Activated CD4-positive, alpha-beta memory T cell treated with anti-CD3 and anti-CD28 coated beads for 36 hours (primary cell): Measurements from ENCODE around the gene MPC2. TPM values are rescaled to one million over a fixed set of nuclear protein-coding genes. Genes with fewer than 3 reads are reported as not detected.

Source experiments
- CTCF ChIA-PET: fragments of 350-600 bp; sonication (Branson Sonifier 250); formaldehyde crosslinking; loops from one replicate; lab custom pipeline; 2021; ENCODE audit warnings: antibody characterized with exemption, inconsistent platforms; lab: Charles Lee
- POLR2A ChIA-PET: fragments of 350-600 bp; sonication (Branson Sonifier 250); formaldehyde crosslinking; loops from one replicate; lab custom pipeline; 2021; ENCODE audit warnings: antibody characterized with exemption; lab: Charles Lee
- DNase-seq: peaks from one replicate; pipeline ENCODE4 v3.0.0-alpha.2; 2020
- H3K27ac Mint-ChIP-seq: one replicate; pipeline ENCODE4 v1.8.0; 2021; ENCODE audit warnings: mixed read lengths
- H3K27me3 Mint-ChIP-seq: one replicate; pipeline ENCODE4 v1.8.0; 2021; ENCODE audit warnings: mixed read lengths
- H3K36me3 Mint-ChIP-seq: one replicate; pipeline ENCODE4 v1.8.0; 2021; ENCODE audit warnings: mixed read lengths
- H3K4me1 Mint-ChIP-seq: one replicate; pipeline ENCODE4 v1.8.0; 2021; ENCODE audit warnings: low read depth, mixed read lengths
- H3K4me3 Mint-ChIP-seq: one replicate; pipeline ENCODE4 v1.8.0; 2021; ENCODE audit warnings: mild to moderate bottlenecking, mixed read lengths
- H3K9me3 Mint-ChIP-seq: one replicate; pipeline ENCODE4 v1.8.0; 2021; ENCODE audit warnings: mixed read lengths
- intact Hi-C: fragments of 100-400 bp; cut with micrococcal nuclease; formaldehyde crosslinking; loops from one replicate; pipeline ENCODE4 v1.15.1; 2023
- total RNA-seq, 2 experiments: library from RNA; stranded (reverse); gene quantifications; one replicate each; pipeline ENCODE4 v1.2.3, GENCODE V29; 2021

MPC2 gene
- total RNA-seq, 2 experiments from 2014 or later: 68.4 to 71.3 TPM

DNA sequence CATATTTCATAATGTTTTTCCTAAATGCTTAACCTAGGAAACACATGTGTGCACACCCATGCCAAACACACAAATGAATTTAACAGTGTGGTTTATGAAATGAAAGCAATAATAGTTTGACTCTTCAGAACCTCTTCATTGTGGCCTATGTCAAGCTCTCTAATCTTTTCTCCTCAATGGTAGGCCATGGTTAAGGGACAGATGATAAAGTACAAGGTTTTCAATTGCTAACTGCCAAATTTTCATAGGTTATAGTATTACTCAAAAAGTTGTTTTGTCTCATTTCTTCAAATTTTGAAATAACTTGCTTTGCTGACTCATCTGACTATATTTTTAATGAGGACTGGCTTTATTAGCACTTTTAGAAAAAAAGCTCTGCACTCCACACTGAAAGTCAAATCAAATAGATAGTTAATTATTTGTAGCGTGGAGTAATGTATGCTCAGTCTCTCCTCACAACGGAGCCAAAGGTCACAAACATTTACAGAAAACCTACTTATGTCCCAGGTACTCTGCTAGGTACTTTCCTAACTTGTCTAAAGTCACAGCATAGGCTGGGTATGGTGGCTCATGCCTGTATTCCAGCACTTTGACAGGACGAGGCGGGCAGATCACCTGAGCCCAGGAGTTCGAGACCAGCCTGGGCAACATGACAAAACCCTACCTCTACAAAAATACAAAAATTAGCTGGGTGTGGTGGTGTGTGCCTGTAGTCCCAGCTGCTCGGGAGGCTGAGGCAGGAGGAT is 19.9 kb downstream of the MPC2 start:
- ChIA-PET POLR2A (interaction anchor here (1.0 kb wide), 1 partner anchor 19 kb away, joined by 3 read pairs; no protein-coding TSS in a partner anchor), CTCF (interaction anchor here (0.6 to 1.0 kb wide), 2 partner anchors 20 to 165 kb away, joined by 5 to 6 read pairs; no protein-coding TSS in a partner anchor)
- Mint-ChIP-seq H3K4me3 (no peak overlapping the region), H3K27ac (no peak overlapping the region), H3K4me1 (peaks cover 1% of the 10 kb centered on the region), H3K36me3 (peaks cover 7% of the 10 kb centered on the region), H3K27me3 (no peaks in the 10 kb centered on the region), H3K9me3 (no peaks in the 10 kb centered on the region)
- no peak for DNase-seq
- intact Hi-C loops: no loop called here

- Mint-ChIP-seq H3K27me3 (no peaks in the 10 kb centered on the region), H3K36me3 (peaks cover 7% of the 10 kb centered on the region), H3K4me3 (no peak overlapping the region), H3K9me3 (no peaks in the 10 kb centered on the region), H3K27ac (no peak overlapping the region), H3K4me1 (no peaks in the 10 kb centered on the region)
- intact Hi-C loops: no loop called here
- ChIA-PET CTCF (interaction anchor here (0.9 kb wide), 1 partner anchor 167 kb away, joined by 3 read pairs; no protein-coding TSS in a partner anchor), POLR2A (no interaction called here)
- DNase-seq: no peak
These were observed 21.3 kb downstream of the MPC2 start for GRCh38 chr1:167915569-167915968.

DNA sequence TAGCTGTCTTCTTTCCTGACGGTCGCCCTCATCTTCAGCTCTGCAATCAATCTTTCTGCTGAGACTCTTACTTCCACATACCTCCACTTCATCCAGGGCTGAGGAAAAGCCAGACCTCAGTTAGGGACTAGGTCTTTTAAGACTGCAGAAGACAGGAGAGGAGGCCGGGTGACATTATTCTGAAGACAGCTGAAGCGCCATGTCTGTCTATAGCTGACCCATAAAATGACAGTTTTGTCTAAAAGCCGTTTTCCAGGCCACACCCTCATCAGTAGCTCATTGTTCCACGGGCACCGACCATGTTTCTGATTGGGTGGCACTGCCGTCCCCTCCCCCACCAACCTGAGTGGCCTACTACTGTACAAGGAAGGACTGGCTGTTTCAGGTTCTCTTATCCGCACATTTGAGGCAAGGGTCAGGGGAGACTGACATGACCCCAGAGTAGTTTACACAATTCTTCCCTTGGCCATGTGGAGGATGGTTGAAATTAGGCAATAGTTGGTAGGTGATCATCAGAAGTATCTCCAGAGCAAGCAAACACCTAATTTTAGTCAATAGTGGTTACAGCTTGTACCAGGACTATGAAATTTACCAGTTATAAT is 22.9 kb downstream of the MPC2 start, which contains the start of gene ADCY10:
Gene ADCY10 (minus strand): TSS at position 240 of the 602 bp plus-strand sequence. CDS start 8,994 bp downstream, outside the sequence.
- DNase-seq: no peak
- Mint-ChIP-seq H3K27me3 (no peaks in the 10 kb centered on the region), H3K4me1 (no peaks in the 10 kb centered on the region), H3K27ac (no peak within 1 kb of the TSS), H3K4me3 (no peak within 1 kb of the TSS), H3K36me3 (peaks cover 7% of the 10 kb centered on the region), H3K9me3 (peaks cover 10% of the 10 kb centered on the region)
- intact Hi-C loops: no loop called here
- POLR2A ChIA-PET: no interaction called here
- CTCF ChIA-PET: no interaction called here

GRCh38 chr1:167912294-167912693 is 24.6 kb downstream of the MPC2 start:
- DNase-seq: no peak
- no peaks in the 10 kb centered on the region for H3K27me3 Mint-ChIP-seq
- intact Hi-C loops: no loop called here
- no peak overlapping the region for H3K4me3 Mint-ChIP-seq
- CTCF ChIA-PET: no interaction called here
- H3K36me3 Mint-ChIP-seq: peaks cover 6% of the 10 kb centered on the region
- no peaks in the 10 kb centered on the region for H3K4me1 Mint-ChIP-seq
- POLR2A ChIA-PET: no interaction called here
- no peak overlapping the region for H3K27ac Mint-ChIP-seq
- H3K9me3 Mint-ChIP-seq: peaks cover 10% of the 10 kb centered on the region

DNA sequence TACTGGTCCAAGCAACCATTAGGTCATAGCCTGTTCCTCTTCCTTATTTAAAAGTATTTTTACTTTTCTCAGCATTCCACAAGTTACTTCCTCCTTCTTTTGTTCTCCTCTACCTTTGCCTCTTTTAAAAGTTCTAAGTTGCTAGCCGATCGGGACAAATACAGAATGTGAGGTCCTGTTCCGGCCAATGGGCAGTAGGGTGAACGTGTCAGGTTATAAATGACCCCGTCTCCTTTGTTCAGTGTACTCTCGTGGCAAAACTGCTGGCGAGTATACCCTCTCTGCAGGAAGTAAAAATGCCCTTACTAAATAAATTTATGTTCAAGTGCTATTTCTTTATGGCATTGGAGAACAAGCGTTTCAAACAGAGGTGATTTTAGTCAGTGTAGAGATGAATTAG is 25.5 kb downstream of the MPC2 start:
- peaks cover 10% of the 10 kb centered on the region for H3K9me3 Mint-ChIP-seq
- no peaks in the 10 kb centered on the region for H3K36me3 Mint-ChIP-seq
- H3K27me3 Mint-ChIP-seq: no peaks in the 10 kb centered on the region
- intact Hi-C loops: no loop called here
- ChIA-PET POLR2A (no interaction called here), CTCF (no interaction called here)
- DNase-seq: no peak
- H3K27ac Mint-ChIP-seq: no peak overlapping the region
- no peaks in the 10 kb centered on the region for H3K4me1 Mint-ChIP-seq
- no peak overlapping the region for H3K4me3 Mint-ChIP-seq

DNA sequence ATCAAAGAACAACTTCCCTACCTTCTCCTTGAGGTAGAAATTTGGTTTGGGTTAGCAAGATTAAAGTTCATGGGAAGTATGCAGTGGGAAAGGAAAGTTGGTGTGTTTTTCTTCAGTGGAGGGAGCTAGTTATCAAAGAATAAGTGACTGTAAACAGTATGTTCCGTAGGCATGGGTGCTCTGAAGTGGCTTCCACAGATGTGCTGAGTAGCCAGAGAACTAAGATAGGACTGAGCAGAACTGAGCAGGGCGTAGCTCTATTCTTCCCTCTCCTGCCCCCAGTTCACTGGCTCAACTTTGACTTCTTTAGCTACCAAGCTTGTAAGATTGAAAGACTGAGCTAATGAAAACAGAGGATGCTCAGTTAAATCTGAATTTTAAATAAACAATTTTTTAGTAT is 26.3 kb downstream of the MPC2 start:
- H3K27me3 Mint-ChIP-seq: no peaks in the 10 kb centered on the region
- no peak overlapping the region for H3K27ac Mint-ChIP-seq
- CTCF ChIA-PET: interaction anchor here (0.8 to 1.0 kb wide), 2 partner anchors 172 to 173 kb away, joined by 3 read pairs; no protein-coding TSS in a partner anchor
- no peak overlapping the region for H3K4me3 Mint-ChIP-seq
- H3K36me3 Mint-ChIP-seq: no peaks in the 10 kb centered on the region
- POLR2A ChIA-PET: no interaction called here
- H3K4me1 Mint-ChIP-seq: no peaks in the 10 kb centered on the region
- DNase-seq: no peak
- H3K9me3 Mint-ChIP-seq: peaks cover 10% of the 10 kb centered on the region
- intact Hi-C loops: no loop called here

GRCh38 chr1:167909691-167910180 is 27.1 kb downstream of the MPC2 start:
- H3K4me1 Mint-ChIP-seq: no peaks in the 10 kb centered on the region
- no peak overlapping the region for H3K27ac Mint-ChIP-seq
- no peaks in the 10 kb centered on the region for H3K36me3 Mint-ChIP-seq
- no peak overlapping the region for H3K4me3 Mint-ChIP-seq
- no peak for DNase-seq
- intact Hi-C loops: no loop called here
- CTCF ChIA-PET: interaction anchor here (1.0 kb wide), 1 partner anchor 174 kb away, joined by 3 read pairs; no protein-coding TSS in a partner anchor
- POLR2A ChIA-PET: no interaction called here
- H3K27me3 Mint-ChIP-seq: peaks cover 2% of the 10 kb centered on the region
- peaks cover 10% of the 10 kb centered on the region for H3K9me3 Mint-ChIP-seq

DNA sequence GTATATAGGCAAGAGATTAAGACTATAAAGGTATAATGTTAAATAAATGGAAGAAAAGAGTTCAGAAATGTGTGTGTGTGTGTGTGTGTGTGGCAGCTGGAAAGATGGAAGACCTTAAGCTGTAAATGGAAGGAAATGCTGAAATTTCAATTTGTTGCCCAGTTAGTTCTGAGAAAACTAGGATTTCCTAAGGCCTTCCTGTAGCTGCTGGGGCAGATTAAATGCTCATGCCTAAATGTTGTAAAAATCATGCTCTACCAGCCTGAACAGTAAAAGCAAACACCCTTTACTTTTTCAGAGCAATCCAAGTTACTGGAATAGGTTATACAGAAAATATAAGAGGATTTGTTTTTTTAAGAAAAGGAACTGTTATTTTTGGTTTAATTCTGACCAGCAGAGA is 31.2 kb downstream of the MPC2 start:
- no peak overlapping the region for H3K27ac Mint-ChIP-seq
- DNase-seq: no peak

DNA sequence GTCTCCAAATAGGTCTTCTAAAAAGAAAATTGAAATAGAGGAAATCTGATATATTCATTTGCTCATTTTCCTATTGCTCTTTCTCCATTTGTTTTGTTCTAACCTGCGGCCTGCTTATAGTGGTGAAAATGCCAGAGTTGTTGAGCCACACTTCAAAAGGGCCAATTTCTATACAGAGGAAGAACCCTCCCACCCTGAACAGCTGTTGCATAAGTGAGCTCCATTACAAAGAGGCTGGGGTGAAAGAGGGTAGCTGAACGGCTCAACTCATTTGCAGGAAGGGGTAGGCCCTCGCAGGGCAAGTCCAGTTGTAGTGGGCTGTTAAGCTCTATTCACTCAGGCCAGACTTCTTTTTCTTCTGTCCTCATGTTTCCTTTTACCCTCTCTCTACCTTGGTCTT is 31.7 kb downstream of the MPC2 start:
- ChIA-PET POLR2A (interaction anchor here (0.6 kb wide), 1 partner anchor 30 kb away, joined by 3 read pairs; no protein-coding TSS in a partner anchor), CTCF (interaction anchor here (1.5 kb wide), 1 partner anchor 177 kb away, joined by 5 read pairs; no protein-coding TSS in a partner anchor)
- no peaks in the 10 kb centered on the region for H3K36me3 Mint-ChIP-seq
- no peaks in the 10 kb centered on the region for H3K4me1 Mint-ChIP-seq
- no peak for DNase-seq
- H3K27ac Mint-ChIP-seq: no peak overlapping the region
- peaks cover 8% of the 10 kb centered on the region for H3K9me3 Mint-ChIP-seq
- peaks cover 2% of the 10 kb centered on the region for H3K27me3 Mint-ChIP-seq
- intact Hi-C loops: no loop called here
- H3K4me3 Mint-ChIP-seq: no peak overlapping the region

More for the DNA sequence above, 31.2 kb downstream of the MPC2 start:
- CTCF ChIA-PET: no interaction called here
- no peak overlapping the region for H3K4me3 Mint-ChIP-seq
- H3K9me3 Mint-ChIP-seq: peaks cover 10% of the 10 kb centered on the region
- H3K27me3 Mint-ChIP-seq: peaks cover 2% of the 10 kb centered on the region
- POLR2A ChIA-PET: no interaction called here
- no peaks in the 10 kb centered on the region for H3K4me1 Mint-ChIP-seq
- H3K36me3 Mint-ChIP-seq: no peaks in the 10 kb centered on the region
- intact Hi-C loops: no loop called here

DNA sequence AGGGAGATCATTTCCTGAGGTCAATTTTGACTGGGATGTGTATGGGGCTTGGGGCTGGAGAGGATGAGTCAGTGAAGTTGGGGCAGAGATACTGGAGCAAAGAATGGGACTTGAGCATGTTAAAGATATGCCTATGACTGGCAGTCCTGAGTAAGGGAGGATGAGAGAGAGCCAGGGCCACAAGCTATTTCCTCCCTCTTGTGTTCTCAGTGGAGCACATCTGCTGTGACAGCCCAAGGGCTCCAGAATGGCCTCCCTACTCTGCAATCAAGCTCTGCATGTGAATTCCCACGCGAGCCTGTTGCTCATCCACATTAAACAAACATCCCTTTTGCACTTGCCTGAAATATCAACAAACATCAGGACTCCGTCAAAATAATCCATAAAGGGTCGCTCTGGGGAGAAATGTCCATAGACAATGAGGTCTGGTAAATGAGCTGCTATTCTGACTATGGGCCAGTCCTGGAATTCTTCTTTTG is 32.2 kb downstream of the MPC2 start:
- Mint-ChIP-seq H3K9me3 (peaks cover 4% of the 10 kb centered on the region), H3K36me3 (no peaks in the 10 kb centered on the region), H3K4me1 (no peaks in the 10 kb centered on the region), H3K27me3 (peaks cover 2% of the 10 kb centered on the region), H3K4me3 (no peak overlapping the region), H3K27ac (no peak overlapping the region)
- ChIA-PET POLR2A (interaction anchor here (0.6 kb wide), 1 partner anchor 31 kb away, joined by 3 read pairs; no protein-coding TSS in a partner anchor), CTCF (interaction anchor here (1.5 kb wide), 1 partner anchor 178 kb away, joined by 5 read pairs; no protein-coding TSS in a partner anchor)
- no peak for DNase-seq
- intact Hi-C loops: no loop called here

DNA sequence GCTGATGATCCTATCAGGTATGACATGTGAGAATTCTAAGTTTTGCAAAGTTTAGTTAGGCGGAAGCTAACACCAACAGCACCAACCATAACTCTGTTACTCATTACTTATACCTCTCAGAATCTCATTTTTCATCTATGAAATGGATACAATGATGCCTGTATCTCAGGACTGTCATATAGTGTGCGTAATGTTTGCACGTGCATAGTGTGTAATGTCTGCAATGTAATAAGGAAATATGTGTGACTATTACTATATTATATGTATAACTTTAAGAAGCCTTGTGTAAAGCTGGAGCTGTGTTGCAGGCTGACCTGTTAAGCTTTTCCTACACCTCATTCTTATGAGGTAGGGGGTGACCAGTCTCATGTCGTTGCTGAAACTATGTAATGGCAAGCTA is 36.0 kb downstream of the MPC2 start:
- intact Hi-C loops: no loop called here
- Mint-ChIP-seq H3K27me3 (peaks cover 2% of the 10 kb centered on the region), H3K9me3 (no peaks in the 10 kb centered on the region), H3K4me3 (no peak overlapping the region), H3K36me3 (no peaks in the 10 kb centered on the region), H3K4me1 (no peaks in the 10 kb centered on the region), H3K27ac (no peak overlapping the region)
- POLR2A ChIA-PET: no interaction called here
- CTCF ChIA-PET: no interaction called here
- DNase-seq: no peak

GRCh38 chr1:167899253-167899681 is 37.6 kb downstream of the MPC2 start:
- no peaks in the 10 kb centered on the region for H3K4me1 Mint-ChIP-seq
- CTCF ChIA-PET: no interaction called here
- intact Hi-C loops: no loop called here
- H3K27me3 Mint-ChIP-seq: no peaks in the 10 kb centered on the region
- H3K27ac Mint-ChIP-seq: no peak overlapping the region
- no peak overlapping the region for H3K4me3 Mint-ChIP-seq
- POLR2A ChIA-PET: no interaction called here
- no peaks in the 10 kb centered on the region for H3K36me3 Mint-ChIP-seq
- no peaks in the 10 kb centered on the region for H3K9me3 Mint-ChIP-seq
- DNase-seq: no peak
